ENCODE measurements around the gene SLC25A29. TPM values are rescaled to one million over a fixed set of nuclear protein-coding genes. Genes with fewer than 3 reads are reported as not detected.

The SLC25A29 gene
- total and polyA plus RNA-seq, 8 donors = 56.0 to 105 (median 80.5) TPM

GRCh38 chr14:100336618-100337530 lies 30.6 kb upstream of the SLC25A29 start:
- H3K36me3 ChIP-seq = peaks cover 0 to 90% of the 10 kb centered on the region in 2 donors
- no peak for ATAC-seq
- H3K27me3 ChIP-seq = no peaks in the 10 kb centered on the region
- H3K4me1 ChIP-seq = peaks cover 7 to 19% of the 10 kb centered on the region in 2 donors
- no peak overlapping the region for H3K4me3 ChIP-seq
- H3K27ac ChIP-seq = no peak overlapping the region
- H3K9me3 ChIP-seq = no peaks in the 10 kb centered on the region
- intact Hi-C loops (cut with DNase I) = no loop called here
- no peak for TF ChIP-seq CTCF (IDR thresholded peaks at IDR 0.05)
- DNase-seq = no peak

GRCh38 chr14:100334904-100335303 lies 28.7 kb upstream of the SLC25A29 start:
- H3K27ac ChIP-seq = no peak overlapping the region
- intact Hi-C loops (cut with DNase I) = no loop called here
- no peak for TF ChIP-seq CTCF (IDR thresholded peaks at IDR 0.05)
- H3K4me1 ChIP-seq = no peaks in the 10 kb centered on the region
- H3K9me3 ChIP-seq = no peaks in the 10 kb centered on the region
- peaks cover 0 to 79% of the 10 kb centered on the region in 2 donors for H3K36me3 ChIP-seq
- peak in 1 of 4 donors; percentile 45 for DNase-seq
- no peaks in the 10 kb centered on the region for H3K27me3 ChIP-seq
- H3K4me3 ChIP-seq = no peak overlapping the region
- no peak for ATAC-seq

- H3K27me3 ChIP-seq = no peaks in the 10 kb centered on the region
- TF ChIP-seq CTCF (IDR thresholded peaks at IDR 0.05) = no peak
- H3K4me3 ChIP-seq = no peak overlapping the region
- no peak overlapping the region for H3K27ac ChIP-seq
- no peaks in the 10 kb centered on the region for H3K9me3 ChIP-seq
- H3K4me1 ChIP-seq = no peaks in the 10 kb centered on the region
- intact Hi-C loops (cut with DNase I) = no loop called here
- peaks cover 0 to 69% of the 10 kb centered on the region in 2 donors for H3K36me3 ChIP-seq
- peak in 2 of 4 donors; percentile 10 to 22 for DNase-seq
- no peak for ATAC-seq
These were observed 27.6 kb upstream of the SLC25A29 start for GRCh38 chr14:100333827-100334226.

- no peak for ATAC-seq
- no peaks in the 10 kb centered on the region for H3K27me3 ChIP-seq
- no peaks in the 10 kb centered on the region for H3K4me1 ChIP-seq
- no peak for TF ChIP-seq CTCF (IDR thresholded peaks at IDR 0.05)
- intact Hi-C loops (cut with DNase I) = no loop called here
- no peaks in the 10 kb centered on the region for H3K9me3 ChIP-seq
- H3K36me3 ChIP-seq = peaks cover 0 to 64% of the 10 kb centered on the region in 2 donors
- H3K4me3 ChIP-seq = no peak overlapping the region
- H3K27ac ChIP-seq = no peak overlapping the region
- peak in 1 of 4 donors; percentile 60 for DNase-seq
These were observed 27.1 kb upstream of the SLC25A29 start for GRCh38 chr14:100333311-100333710.

GRCh38 chr14:100332797-100333196 lies 26.6 kb upstream of the SLC25A29 start:
- intact Hi-C loops (cut with DNase I) = no loop called here
- Histone ChIP-seq H3K4me3 (no peak overlapping the region), H3K9me3 (no peaks in the 10 kb centered on the region), H3K4me1 (no peaks in the 10 kb centered on the region), H3K27me3 (no peaks in the 10 kb centered on the region), H3K36me3 (peaks cover 0 to 59% of the 10 kb centered on the region in 2 donors), H3K27ac (no peak overlapping the region)
- TF ChIP-seq CTCF (IDR thresholded peaks at IDR 0.05) = no peak
- peak in 1 of 4 donors; percentile 41 for DNase-seq
- ATAC-seq = no peak

Data from left lung (tissue), 10 donors.